HepG2 (cell line): ENCODE results near the gene HMCN1. TPM values are rescaled to one million over a fixed set of nuclear protein-coding genes. Genes with fewer than 3 reads are reported as not detected.

Experiments
- ATAC-seq: fragments of 200-7000 bp; cut with Tn5 transposase; 3 replicates; pipeline ENCODE4 v1.9.1; 2020; ENCODE audit warnings: mild to moderate bottlenecking, moderate library complexity
- BruUV-seq: library from RNA; stranded (reverse); fragments of 400-500 nt; replicated peaks from 2 replicates; lab custom pipeline; 2021; lab: Mats Ljungman, UMichigan
- CTCF ChIA-PET: fragments of 300-600 bp; formaldehyde crosslinking; extraction: SDS; loops from one replicate; lab custom pipeline; 2021; ENCODE audit warnings: low total read pairs, inconsistent platforms, low intra/inter-chr PET ratio; lab: Yijun Ruan, JAX
- POLR2A ChIA-PET: fragments of 350-600 bp; sonication (Branson Sonifier 250); formaldehyde crosslinking; loops from one replicate; lab custom pipeline; 2020; ENCODE audit warnings: antibody characterized with exemption, inconsistent platforms; lab: Yijun Ruan, JAX
- DNase-seq: peaks from one replicate; pipeline ENCODE4 v3.0.0-alpha.2; 2015; ENCODE audit warnings: low spot score
- FAIRE-seq: peaks from 3 replicates; lab custom pipeline; 2011; peaks lifted over from hg19 to GRCh38; lab: Jason Lieb, UNC
- H2AFZ ChIP-seq: one replicate; pipeline ENCODE4 v1.6.1; 2011; ENCODE audit warnings: low read length, inconsistent platforms
- H3K27ac ChIP-seq: fragments of 300-600 bp; 3 replicates; pipeline ENCODE4 v1.8.0; 2011; ENCODE audit warnings: mixed run types, mild to moderate bottlenecking, mixed read lengths, low read length, inconsistent platforms; ENCODE audit not compliant: insufficient read depth; ENCODE audit errors: extremely low read length
- H3K27me3 ChIP-seq, 2 experiments: fragments of 200-600 bp in 1 of 2; 2 replicates in 1 of 2; 3 replicates in 1 of 2; pipeline versions ENCODE4 v1.6.0 to v1.8.0; 2011; ENCODE audit warnings: low read length in 2 of 2, mild to moderate bottlenecking in 2 of 2, moderate library complexity in 2 of 2, inconsistent platforms in 1 of 2; ENCODE audit not compliant: insufficient read depth in 2 of 2, control insufficient read depth in 1 of 2
- H3K36me3 ChIP-seq, 2 experiments: fragments of 200-600 bp in 1 of 2; replicated peaks in 1 of 2; 2 replicates in 1 of 2; 3 replicates in 1 of 2; pipeline versions ENCODE4 v1.5.1 to v1.8.0; 2011; ENCODE audit warnings: low read length in 2 of 2, inconsistent platforms in 1 of 2; ENCODE audit not compliant: insufficient read depth in 2 of 2, control insufficient read depth in 1 of 2
- H3K4me1 ChIP-seq: 2 replicates; pipeline ENCODE4 v1.5.1; 2012; ENCODE audit warnings: low read length, inconsistent platforms; ENCODE audit not compliant: insufficient read depth
- H3K4me2 ChIP-seq: 2 replicates; pipeline ENCODE4 v1.6.0; 2011; ENCODE audit warnings: low read depth, low read length, inconsistent platforms
- H3K4me3 ChIP-seq, 3 experiments: fragments of 200-600 bp in 1 of 3; sonication (generic), shearing (Covaris generic) in 1 of 3; replicated peaks in 1 of 3; 2 replicates each; pipeline ENCODE4 v1.5.1; 2011 to 2016; ENCODE audit warnings: low read length in 3 of 3, inconsistent platforms in 2 of 3, low read depth in 2 of 3, mild to moderate bottlenecking in 2 of 3, control low read depth in 1 of 3, mixed read lengths in 1 of 3; ENCODE audit not compliant: insufficient read depth in 1 of 3
- H3K79me2 ChIP-seq: one replicate; pipeline ENCODE4 v1.6.1; 2011; ENCODE audit warnings: low read length, inconsistent platforms; ENCODE audit not compliant: insufficient read depth
- H3K9ac ChIP-seq: 2 replicates; pipeline ENCODE4 v1.6.0; 2011; ENCODE audit warnings: mild to moderate bottlenecking, low read depth, low read length, inconsistent platforms; ENCODE audit not compliant: insufficient read depth
- H3K9me3 ChIP-seq: 2 replicates; pipeline ENCODE4 v1.5.1; 2012; ENCODE audit warnings: mild to moderate bottlenecking, low read length
- H4K20me1 ChIP-seq: 2 replicates; pipeline ENCODE4 v1.6.0; 2011; ENCODE audit warnings: inconsistent platforms, mild to moderate bottlenecking, low read length, moderate library complexity; ENCODE audit not compliant: insufficient read depth
- ARHGAP35 ChIP-seq: sonication (generic); formaldehyde crosslinking; IDR thresholded peaks from 2 replicates; pipeline ENCODE4 v1.9.0; 2022; ENCODE audit warnings: mild to moderate bottlenecking, inconsistent platforms, moderate library complexity, missing genetic modification reagents, borderline replicate concordance
- CENPX ChIP-seq: sonication (generic); formaldehyde crosslinking; IDR thresholded peaks from 2 replicates; pipeline ENCODE4 v1.9.0; 2021; ENCODE audit warnings: mild to moderate bottlenecking, missing genetic modification reagents, moderate library complexity
- ETV5 ChIP-seq: IDR thresholded peaks from 2 replicates; pipeline ENCODE4 v1.6.1; 2018; ENCODE audit warnings: missing biosample characterization, missing genetic modification reagents, inconsistent platforms, borderline replicate concordance
- HBP1 ChIP-seq: IDR thresholded peaks from 2 replicates; pipeline ENCODE4 v1.6.1; 2016; ENCODE audit warnings: low read depth, control low read depth
- KDM3A ChIP-seq: IDR thresholded peaks from 2 replicates; pipeline ENCODE4 v1.6.1; 2018; ENCODE audit warnings: low read depth, missing compliant biosample characterization
- PRDM15 ChIP-seq: sonication (generic); formaldehyde crosslinking; IDR thresholded peaks from 2 replicates; pipeline ENCODE4 v1.4.0; 2020; ENCODE audit warnings: missing genetic modification reagents
- ZFP37 ChIP-seq: sonication (generic); formaldehyde crosslinking; IDR thresholded peaks from 2 replicates; pipeline ENCODE4 v1.4.0; 2020; ENCODE audit warnings: missing genetic modification reagents, borderline replicate concordance
- ZNF143 ChIP-seq: sonication (generic); formaldehyde crosslinking; IDR thresholded peaks from 2 replicates; pipeline ENCODE4 v1.4.0; 2020; ENCODE audit warnings: missing genetic modification reagents
- WGBS: methylation state at CpG from one replicate; pipeline ENCODE4 v1.1.6; 2017; ENCODE audit warnings: low lambda C conversion rate; 5-methylcytosine and 5-hydroxymethylcytosine counted together
- in situ Hi-C: cut with HindIII; loops from 2 replicates; pipeline ENCODE4 v1.10.0; 2017; ENCODE audit warnings: low pct_unique_long_range_greater_than_20kb; ENCODE audit not compliant: extremely low pct_ligation_motif_present
- intact Hi-C: fragments of 100-400 bp; cut with micrococcal nuclease; formaldehyde crosslinking; loops from one replicate; pipeline ENCODE4 v1.10.0; 2022; ENCODE audit not compliant: unreplicated experiment
- polyA plus RNA-seq, 8 experiments: library from polyadenylated mRNA; depleted of rRNA in 3 of 8; stranded (reverse) in 7 of 8; unstranded in 1 of 8; fragments of >200 nt; fragmentation: Illumina TruSeq in 4 of 8; extraction: Trizol in 4 of 8; gene quantifications; 2 replicates each; pipeline versions ENCODE4 v1.2.1 to v1.2.3, GENCODE V29; 2011 to 2016; ENCODE audit warnings: low read depth in 4 of 8, missing spikeins in 1 of 8, mixed read lengths in 1 of 8; ENCODE audit not compliant: insufficient read depth in 1 of 8
- total RNA-seq, 5 experiments: library from RNA; depleted of rRNA; stranded (reverse); fragments of >200 nt; fragmentation: Illumina TruSeq; extraction: Trizol; gene quantifications; 2 replicates each; pipeline ENCODE4 v1.2.3, GENCODE V29; 2016; ENCODE audit warnings: low read depth in 1 of 5
- TF ChIP-seq, protein P1 (sequence below): sonication (generic); formaldehyde crosslinking; IDR thresholded peaks from 2 replicates; pipeline ENCODE4 v1.4.0; 2020; ENCODE audit warnings: missing genetic modification reagents

The HMCN1 gene
- total and polyA plus RNA-seq, 2 of the 13 experiments (the other 11 are each of a cell fraction or from before 2014, with no cell fraction given): 0.03 TPM; not detected in 1

DNA sequence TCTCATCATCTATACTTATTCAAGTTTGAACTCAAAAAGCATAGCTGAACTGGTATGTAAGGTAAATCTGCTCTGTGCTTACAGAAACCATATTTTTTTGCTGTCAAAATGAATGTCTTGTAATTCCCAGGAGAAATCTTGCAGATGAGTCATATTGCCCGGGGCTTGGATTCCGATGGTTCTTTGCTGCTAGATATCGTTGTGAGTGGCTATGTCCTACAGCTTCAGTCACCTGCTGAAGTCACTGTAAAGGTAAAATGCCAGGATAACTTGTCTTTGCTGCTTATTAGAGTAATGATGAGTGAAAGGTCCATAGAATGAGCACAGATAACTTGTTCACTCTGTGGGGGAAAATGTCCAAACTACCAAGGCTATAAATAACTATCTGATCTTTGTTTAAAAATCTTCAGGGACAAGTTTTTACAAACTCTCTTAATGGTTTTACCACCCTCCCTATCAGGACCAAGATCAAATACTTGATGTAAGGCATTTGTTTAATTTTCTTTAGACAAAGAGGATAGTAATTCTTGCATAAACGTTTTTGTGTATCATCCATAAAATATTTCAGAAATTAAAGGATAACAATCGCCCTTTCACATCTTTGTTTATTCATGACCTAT, 418.5 kb downstream of the HMCN1 start (continued):
- TF ChIP-seq PRDM15 (CRISPR knock-in tag) (no peak), ZNF143 (CRISPR knock-in tag) (no peak)
- TF ChIP-seq, all 625 proteins: peak for 0

GRCh38 chr1:186154651-186155050, 420.5 kb downstream of the HMCN1 start:
- in situ Hi-C loops: no loop called here
- H2AFZ ChIP-seq: no peak overlapping the region
- 0% methylated on average over 1 of the region's 1 CpG for WGBS

More at GRCh38 chr1:186154651-186155050, 420.5 kb downstream of the HMCN1 start:
- Histone ChIP-seq H3K79me2 (no peaks in the 10 kb centered on the region), H3K36me3 (no peaks in the 10 kb centered on the region), H4K20me1 (no peaks in the 10 kb centered on the region), H3K27ac (no peak overlapping the region), H3K4me2 (no peak overlapping the region), H3K27me3 (no peaks in the 10 kb centered on the region), H3K4me1 (no peaks in the 10 kb centered on the region), H3K9ac (no peak overlapping the region), H3K4me3 (no peak overlapping the region), H3K9me3 (no peaks in the 10 kb centered on the region)
- no TSS peak for BruUV-seq
- intact Hi-C loops: loop anchor here (1.0 to 5.0 kb wide), 4 partner anchors 58 to 437 kb away; no protein-coding TSS in a partner anchor
- ChIA-PET POLR2A (no interaction called here), CTCF (no interaction called here)
- no peak for FAIRE-seq
- no peak for TF ChIP-seq ZFP37
- TF ChIP-seq ETV5 (CRISPR knock-in tag): no peak
- no peak for TF ChIP-seq CENPX (CRISPR knock-in tag)
- no peak for TF ChIP-seq KDM3A (CRISPR knock-in tag)
- no peak for TF ChIP-seq HBP1 (CRISPR knock-in tag)
- TF ChIP-seq ARHGAP35 (CRISPR knock-in tag): no peak
- TF ChIP-seq, protein P1, sequence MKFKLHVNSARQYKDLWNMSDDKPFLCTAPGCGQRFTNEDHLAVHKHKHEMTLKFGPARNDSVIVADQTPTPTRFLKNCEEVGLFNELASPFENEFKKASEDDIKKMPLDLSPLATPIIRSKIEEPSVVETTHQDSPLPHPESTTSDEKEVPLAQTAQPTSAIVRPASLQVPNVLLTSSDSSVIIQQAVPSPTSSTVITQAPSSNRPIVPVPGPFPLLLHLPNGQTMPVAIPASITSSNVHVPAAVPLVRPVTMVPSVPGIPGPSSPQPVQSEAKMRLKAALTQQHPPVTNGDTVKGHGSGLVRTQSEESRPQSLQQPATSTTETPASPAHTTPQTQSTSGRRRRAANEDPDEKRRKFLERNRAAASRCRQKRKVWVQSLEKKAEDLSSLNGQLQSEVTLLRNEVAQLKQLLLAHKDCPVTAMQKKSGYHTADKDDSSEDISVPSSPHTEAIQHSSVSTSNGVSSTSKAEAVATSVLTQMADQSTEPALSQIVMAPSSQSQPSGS (CRISPR knock-in tag): no peak
- no peak for DNase-seq
- ATAC-seq: no peak
